ENCODE results near the gene MSX1. TPM values are rescaled to one million over a fixed set of nuclear protein-coding genes. Genes with fewer than 3 reads are reported as not detected.

Gene MSX1
- polyA plus RNA-seq, 2 of the 4 experiments (the other 2 are of a cell fraction): 2.2 to 2.8 TPM

GRCh38 chr4:4862071-4862551 lies 2.6 kb downstream of the MSX1 start (continued):
- TF ChIP-seq NFE2L2 (conservative IDR thresholded peaks at IDR 0.05; ENCODE audit: low read length): no peak
- no peak for TF ChIP-seq RARB (CRISPR knock-in tag; IDR thresholded peaks at IDR 0.05)
- TF ChIP-seq RAD21 (conservative IDR thresholded peaks at IDR 0.05 in 1 of 2, IDR thresholded peaks at IDR 0.05 in 1 of 2): no peak
- no peak for TF ChIP-seq KDM1A (IDR thresholded peaks at IDR 0.05; ENCODE audit: low read depth)

GRCh38 chr4:4862665-4863482 lies 3.4 kb downstream of the MSX1 start:
- Histone ChIP-seq H3K4me1 (no peaks in the 10 kb centered on the region), H3K4me3 (no peak overlapping the region), H3K9me3 (no peaks in the 10 kb centered on the region), H3K27ac (no peak overlapping the region), H3K4me2 (no peak overlapping the region)
- no peak for FAIRE-seq
- ChIA-PET POLR2A (no interaction called here), CTCF (no interaction called here)
- WGBS (ENCODE audit: missing lambda C conversion rate): 98% methylated on average over 41 of the region's 51 CpGs
- no peak for TF ChIP-seq HES2 (IDR thresholded peaks at IDR 0.05)
- no peak for TF ChIP-seq ZSCAN20 (CRISPR knock-in tag; IDR thresholded peaks at IDR 0.05)
- TF ChIP-seq, protein P1, sequence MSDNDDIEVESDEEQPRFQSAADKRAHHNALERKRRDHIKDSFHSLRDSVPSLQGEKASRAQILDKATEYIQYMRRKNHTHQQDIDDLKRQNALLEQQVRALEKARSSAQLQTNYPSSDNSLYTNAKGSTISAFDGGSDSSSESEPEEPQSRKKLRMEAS (IDR thresholded peaks at IDR 0.05): no peak
- no peak for TF ChIP-seq USF2 (IDR thresholded peaks at IDR 0.05)
- TF ChIP-seq FOXS1 (CRISPR knock-in tag; IDR thresholded peaks at IDR 0.05): no peak
- TF ChIP-seq, protein P2, sequence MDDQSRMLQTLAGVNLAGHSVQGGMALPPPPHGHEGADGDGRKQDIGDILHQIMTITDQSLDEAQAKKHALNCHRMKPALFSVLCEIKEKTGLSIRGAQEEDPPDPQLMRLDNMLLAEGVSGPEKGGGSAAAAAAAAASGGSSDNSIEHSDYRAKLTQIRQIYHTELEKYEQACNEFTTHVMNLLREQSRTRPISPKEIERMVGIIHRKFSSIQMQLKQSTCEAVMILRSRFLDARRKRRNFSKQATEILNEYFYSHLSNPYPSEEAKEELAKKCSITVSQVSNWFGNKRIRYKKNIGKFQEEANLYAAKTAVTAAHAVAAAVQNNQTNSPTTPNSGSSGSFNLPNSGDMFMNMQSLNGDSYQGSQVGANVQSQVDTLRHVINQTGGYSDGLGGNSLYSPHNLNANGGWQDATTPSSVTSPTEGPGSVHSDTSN (IDR thresholded peaks at IDR 0.05): no peak
- TF ChIP-seq CEBPB (IDR thresholded peaks at IDR 0.05): no peak
- no peak for TF ChIP-seq JUNB (IDR thresholded peaks at IDR 0.05)
- no peak for TF ChIP-seq EHF (CRISPR knock-in tag; IDR thresholded peaks at IDR 0.05)
- TF ChIP-seq HDAC2 (IDR thresholded peaks at IDR 0.05): no peak
- no peak for TF ChIP-seq HOXB13 (CRISPR knock-in tag; IDR thresholded peaks at IDR 0.05; ENCODE audit: low read depth)
- TF ChIP-seq NR3C1 (IDR thresholded peaks at IDR 0.05): no peak
- TF ChIP-seq CHD4 (IDR thresholded peaks at IDR 0.05; ENCODE audit: borderline replicate concordance): no peak
- ATAC-seq: no peak
- no peak for DNase-seq (ENCODE audit: low read depth in 1 of 2, low spot score in 1 of 2)

GRCh38 chr4:4864443-4864939 lies 5.0 kb downstream of the MSX1 start:
- no peak for DNase-seq (ENCODE audit: low read depth in 1 of 2, low spot score in 1 of 2)
- Histone ChIP-seq H3K27ac (no peak overlapping the region), H3K4me1 (no peaks in the 10 kb centered on the region), H3K9me3 (no peaks in the 10 kb centered on the region), H3K4me2 (no peak overlapping the region), H3K4me3 (no peak overlapping the region)
- FAIRE-seq: no peak
- TF ChIP-seq, protein P1 (IDR thresholded peaks at IDR 0.05): no peak
- TF ChIP-seq ZNF302 (CRISPR knock-in tag; IDR thresholded peaks at IDR 0.05): no peak
- TF ChIP-seq CBX2 (IDR thresholded peaks at IDR 0.05; ENCODE audit: borderline replicate concordance, low read depth): no peak
- TF ChIP-seq CTCF (IDR thresholded peaks at IDR 0.05): no peak
- TF ChIP-seq MAFK (IDR thresholded peaks at IDR 0.05; ENCODE audit: partially characterized antibody): no peak
- no peak for TF ChIP-seq CHD4 (IDR thresholded peaks at IDR 0.05; ENCODE audit: borderline replicate concordance)
- TF ChIP-seq JUN (IDR thresholded peaks at IDR 0.05): no peak
- CTCF ChIA-PET: interaction anchor here (1.1 kb wide), 1 partner anchor 196 kb away, joined by 3 read pairs; no protein-coding TSS in a partner anchor
- POLR2A ChIA-PET: no interaction called here
- 65% methylated on average over 21 of the region's 25 CpGs for WGBS (ENCODE audit: missing lambda C conversion rate)
- ATAC-seq: no peak

All from A549 (cell line).